GM18505 (cell line): ENCODE data around the gene PSMC1.

Experiments
- ATAC-seq: cut with Tn5 transposase; IDR thresholded peaks from one replicate; pipeline ENCODE4 v1.9.1; 2021; ENCODE audit not compliant: unreplicated experiment
- POLR2A ChIP-seq: IDR thresholded peaks from 4 replicates; pipeline ENCODE4 v1.6.1; 2011; ENCODE audit warnings: borderline replicate concordance; ENCODE audit not compliant: insufficient read depth, insufficient read length; ENCODE audit errors: extremely low read depth

PSMC1 gene

GRCh38 chr14:90301668-90302090 lies 45.3 kb downstream of the PSMC1 start:
- ATAC-seq: no peak

GRCh38 chr14:90302529-90303303 lies 46.4 kb downstream of the PSMC1 start:
- no peak for ATAC-seq

More at GRCh38 chr14:90301668-90302090, 45.3 kb downstream of the PSMC1 start:
- TF ChIP-seq POLR2A: no peak

DNA sequence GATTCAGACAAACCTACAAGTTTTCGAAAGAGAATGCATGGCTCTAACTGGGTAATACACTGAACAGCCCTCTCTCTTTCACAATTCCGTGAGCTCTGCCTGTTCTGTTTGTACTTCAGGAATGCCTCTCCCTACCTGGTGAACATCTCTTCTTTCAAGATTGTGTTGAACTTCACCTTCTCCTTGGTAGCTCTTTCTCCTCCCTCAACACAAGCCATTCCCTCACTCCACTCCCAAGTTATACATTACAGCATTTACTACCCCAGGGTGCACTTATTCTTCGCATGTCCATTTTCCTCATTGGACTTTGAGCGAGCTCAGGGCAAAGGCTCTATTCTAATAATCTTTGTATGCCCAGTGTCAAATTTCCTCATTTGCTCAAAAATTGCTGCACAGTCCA lies 47.1 kb downstream of the PSMC1 start:
- ATAC-seq: no peak
- no peak for TF ChIP-seq POLR2A

More at GRCh38 chr14:90302529-90303303, 46.4 kb downstream of the PSMC1 start:
- TF ChIP-seq POLR2A: no peak

DNA sequence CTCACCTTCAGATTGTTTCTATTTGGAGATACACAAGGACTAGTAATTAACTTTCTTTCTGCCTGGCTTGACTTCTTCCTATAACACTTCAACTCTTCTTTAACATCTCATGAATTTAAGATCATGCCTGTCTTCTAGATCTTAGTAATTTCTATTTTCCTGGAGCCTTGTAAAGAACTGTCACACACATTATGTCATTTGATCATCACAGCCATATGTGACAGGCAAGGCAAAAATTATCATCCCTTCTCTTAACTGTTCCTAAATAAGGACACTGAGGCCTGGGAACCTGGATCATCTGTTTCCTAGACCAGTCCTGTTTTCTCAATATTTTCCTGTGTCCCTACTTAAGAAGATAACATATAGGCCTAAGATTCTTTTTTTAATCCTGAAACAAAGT lies 48.1 kb downstream of the PSMC1 start:
- no peak for ATAC-seq
- no peak for TF ChIP-seq POLR2A

GRCh38 chr14:90305176-90305601 lies 48.8 kb downstream of the PSMC1 start:
- ATAC-seq: no peak
- no peak for TF ChIP-seq POLR2A

GRCh38 chr14:90308561-90308960 lies 52.2 kb downstream of the PSMC1 start:
- ATAC-seq: no peak
- no peak for TF ChIP-seq POLR2A

- ATAC-seq: no peak
- no peak for TF ChIP-seq POLR2A
Measured at GRCh38 chr14:90317286-90317685, 60.9 kb downstream of the PSMC1 start.

DNA sequence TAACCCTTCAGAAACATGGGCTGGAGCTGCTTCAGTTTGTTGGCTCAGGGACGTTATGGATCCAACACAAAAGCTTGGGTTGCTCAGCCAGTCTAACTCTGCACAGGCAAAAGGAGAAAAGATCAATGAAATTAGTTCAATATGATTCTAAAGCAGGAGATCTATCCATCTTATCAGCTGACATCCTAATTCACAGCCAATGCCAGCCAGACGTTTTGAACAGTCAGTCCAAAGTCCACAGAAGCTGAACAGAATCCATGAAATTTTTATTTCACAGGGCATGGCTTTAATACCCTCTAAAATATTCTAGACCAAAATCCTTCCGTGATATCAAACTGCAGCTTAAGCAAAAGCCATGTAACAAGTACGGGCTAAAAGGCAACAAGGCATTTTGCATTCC lies 61.7 kb downstream of the PSMC1 start:
- ATAC-seq: no peak

GRCh38 chr14:90319173-90319572 lies 62.8 kb downstream of the PSMC1 start:
- ATAC-seq: no peak
- TF ChIP-seq POLR2A: no peak

More for the DNA sequence above, 61.7 kb downstream of the PSMC1 start:
- TF ChIP-seq POLR2A: no peak

- TF ChIP-seq POLR2A: no peak
- ATAC-seq: no peak
Measured at GRCh38 chr14:90319634-90320541, 63.5 kb downstream of the PSMC1 start.

GRCh38 chr14:90321891-90322290 lies 65.5 kb downstream of the PSMC1 start:
- no peak for TF ChIP-seq POLR2A
- ATAC-seq: no peak
